Measurements from ENCODE around the gene STK16. TPM values are rescaled to one million over a fixed set of nuclear protein-coding genes. Genes with fewer than 3 reads are reported as not detected.
"Not testable (repeated sequence)": the region's sequence is repeated elsewhere in the genome, so short reads cannot be mapped to it uniquely, and the experiment has no call there.

The STK16 gene
- 32.8 and 42.1 TPM in 2 replicates for total RNA-seq (2014; rRNA removed; shearing (Covaris generic))

- DNase-seq (ENCODE audit: low spot score), result peak; percentile 89
These were observed at the start of gene STK16, which contains the start of gene GLB1L for GRCh38 chr2:219245148-219245898. TSS of gene STK16 (plus strand) at chr2:219245479. CDS start at chr2:219246000, 521 bp downstream. TSS of gene GLB1L (minus strand) at chr2:219245444. CDS start at chr2:219243573, 1,871 bp downstream.

GRCh38 chr2:219197388-219197787 is 47.9 kb upstream of the STK16 start:
- no peak for DNase-seq (ENCODE audit: low spot score)

GRCh38 chr2:219198974-219199373 is 46.3 kb upstream of the STK16 start:
- no peak for DNase-seq (ENCODE audit: low spot score)

- no peak for DNase-seq (ENCODE audit: low spot score)
These were observed 45.6 kb upstream of the STK16 start for GRCh38 chr2:219199470-219200211.

GRCh38 chr2:219200502-219201326 is 44.6 kb upstream of the STK16 start:
- not testable (repeated sequence) for DNase-seq (ENCODE audit: low spot score)

GRCh38 chr2:219201331-219201730 is 43.9 kb upstream of the STK16 start:
- not testable (repeated sequence) for DNase-seq (ENCODE audit: low spot score)

- DNase-seq (ENCODE audit: low spot score), result no peak
These were observed 40.7 kb upstream of the STK16 start for GRCh38 chr2:219204425-219205164.

- no peak for DNase-seq (ENCODE audit: low spot score)
These were observed 40.1 kb upstream of the STK16 start for GRCh38 chr2:219205165-219205538.

GRCh38 chr2:219205981-219206327 is 39.3 kb upstream of the STK16 start:
- DNase-seq (ENCODE audit: low spot score), result no peak

GRCh38 chr2:219206328-219207133 is 38.7 kb upstream of the STK16 start, which contains the start of gene ZFAND2B:
TSS of gene ZFAND2B (plus strand) at chr2:219206782. CDS start at chr2:219206988, 206 bp downstream.
- DNase-seq (ENCODE audit: low spot score), result peak; percentile 86

GRCh38 chr2:219207134-219207883 is 38.0 kb upstream of the STK16 start:
- no peak for DNase-seq (ENCODE audit: low spot score)

- peak; percentile 42 for DNase-seq (ENCODE audit: low spot score)
These were observed 37.2 kb upstream of the STK16 start for GRCh38 chr2:219207884-219208740.

GRCh38 chr2:219209236-219210195 is 35.8 kb upstream of the STK16 start:
- DNase-seq (ENCODE audit: low spot score), result no peak

GRCh38 chr2:219210196-219210885 is 34.9 kb upstream of the STK16 start:
- no peak for DNase-seq (ENCODE audit: low spot score)

GRCh38 chr2:219210886-219211362 is 34.4 kb upstream of the STK16 start:
- DNase-seq (ENCODE audit: low spot score), result no peak

GRCh38 chr2:219213026-219213415 is 32.3 kb upstream of the STK16 start:
- DNase-seq (ENCODE audit: low spot score), result no peak
